B cell (primary cell): Measurements from ENCODE around the gene HINT3.

Experiments used
- EZH2 ChIP-seq: IDR thresholded peaks from 2 replicates; pipeline ENCODE4 v1.6.1; 2012; ENCODE audit warnings: borderline replicate concordance, low read depth, mild to moderate bottlenecking, moderate library complexity, low read length; ENCODE audit not compliant: insufficient read depth, poor library complexity, severe bottlenecking
- TF ChIP-seq, protein P1 (sequence below): fragments of 200-600 bp; IDR thresholded peaks from one replicate; pipeline ENCODE4 v1.8.0; 2022; ENCODE audit warnings: antibody characterized with exemption, mild to moderate bottlenecking

- TF ChIP-seq, protein P1, sequence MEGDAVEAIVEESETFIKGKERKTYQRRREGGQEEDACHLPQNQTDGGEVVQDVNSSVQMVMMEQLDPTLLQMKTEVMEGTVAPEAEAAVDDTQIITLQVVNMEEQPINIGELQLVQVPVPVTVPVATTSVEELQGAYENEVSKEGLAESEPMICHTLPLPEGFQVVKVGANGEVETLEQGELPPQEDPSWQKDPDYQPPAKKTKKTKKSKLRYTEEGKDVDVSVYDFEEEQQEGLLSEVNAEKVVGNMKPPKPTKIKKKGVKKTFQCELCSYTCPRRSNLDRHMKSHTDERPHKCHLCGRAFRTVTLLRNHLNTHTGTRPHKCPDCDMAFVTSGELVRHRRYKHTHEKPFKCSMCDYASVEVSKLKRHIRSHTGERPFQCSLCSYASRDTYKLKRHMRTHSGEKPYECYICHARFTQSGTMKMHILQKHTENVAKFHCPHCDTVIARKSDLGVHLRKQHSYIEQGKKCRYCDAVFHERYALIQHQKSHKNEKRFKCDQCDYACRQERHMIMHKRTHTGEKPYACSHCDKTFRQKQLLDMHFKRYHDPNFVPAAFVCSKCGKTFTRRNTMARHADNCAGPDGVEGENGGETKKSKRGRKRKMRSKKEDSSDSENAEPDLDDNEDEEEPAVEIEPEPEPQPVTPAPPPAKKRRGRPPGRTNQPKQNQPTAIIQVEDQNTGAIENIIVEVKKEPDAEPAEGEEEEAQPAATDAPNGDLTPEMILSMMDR = no peak
- no peak for TF ChIP-seq EZH2
Measured at GRCh38 chr6:126007800-126008199, 51.2 kb downstream of the HINT3 start.
